Lower leg skin (tissue), 4 donors: ENCODE data around the gene GASK1A. TPM values are rescaled to one million over a fixed set of nuclear protein-coding genes. Genes with fewer than 3 reads are reported as not detected.

Source experiments
- DNase-seq, 2 donors: peaks; one replicate each; pipeline ENCODE4 v3.0.0-alpha.2; 2019; ENCODE audit warnings: low spot score in 2 of 2
- H3K4me3 ChIP-seq: fragments of 200-600 bp; sonication (generic); 2 replicates; pipeline ENCODE4 v1.5.1; 2017; ENCODE audit warnings: mild to moderate bottlenecking, low read depth; ENCODE audit not compliant: poor library complexity, severe bottlenecking
- CTCF ChIP-seq, 3 donors: fragments of 450-650 bp; IDR thresholded peaks; one replicate each; pipeline ENCODE4 v1.5.1; 2016; ENCODE audit warnings: antibody characterized with exemption in 3 of 3, mild to moderate bottlenecking in 3 of 3, moderate library complexity in 2 of 3
- POLR2A ChIP-seq, 2 donors: fragments of 450-650 bp; IDR thresholded peaks; one replicate each; pipeline ENCODE4 v1.6.1; 2016 to 2017; ENCODE audit warnings: antibody characterized with exemption in 2 of 2, mild to moderate bottlenecking in 1 of 2, moderate library complexity in 1 of 2
- WGBS, 2 donors: methylation state at CpG; one replicate each; pipeline ENCODE4 v1.1.5; 2018; 5-methylcytosine and 5-hydroxymethylcytosine counted together
- intact Hi-C: fragments of 100-400 bp; cut with DNase I; formaldehyde crosslinking; loops from one replicate; pipeline ENCODE4 v1.15.0; 2023; ENCODE audit warnings: low total_unique reads
- total RNA-seq, 4 donors: library from RNA; depleted of rRNA; stranded (reverse); fragments of >200 nt; gene quantifications; one replicate each; pipeline ENCODE4 v1.1.0, GENCODE V29; 2016

The GASK1A gene
- total RNA-seq, 4 donors from 2014 or later, result 1.4 to 5.6 (median 3.3) TPM

- TF ChIP-seq POLR2A (IDR thresholded peaks at IDR 0.05) (no peak), CTCF (IDR thresholded peaks at IDR 0.05) (no peak)
- DNase-seq, result no peak
- intact Hi-C loops, result no loop called here
- 81 to 82% methylated on average over 3 of the region's 3 CpGs for WGBS, 2 donors
- no peak overlapping the region for H3K4me3 ChIP-seq
These were observed 32.5 kb downstream of the GASK1A start for GRCh38 chr3:43011638-43012037.

GRCh38 chr3:43012174-43012573, 33.1 kb downstream of the GASK1A start:
- TF ChIP-seq CTCF (IDR thresholded peaks at IDR 0.05), result no peak
- no peak for TF ChIP-seq POLR2A (IDR thresholded peaks at IDR 0.05)
- intact Hi-C loops, result no loop called here
- DNase-seq, result no peak

GRCh38 chr3:43013256-43013655, 34.1 kb downstream of the GASK1A start:
- H3K4me3 ChIP-seq, result no peak overlapping the region
- no peak for TF ChIP-seq CTCF (IDR thresholded peaks at IDR 0.05)
- TF ChIP-seq POLR2A (IDR thresholded peaks at IDR 0.05), result no peak
- intact Hi-C loops, result no loop called here
- WGBS, 2 donors, result 74 to 85% methylated on average over 2 of the region's 2 CpGs
- DNase-seq, result no peak

More at GRCh38 chr3:43012174-43012573, 33.1 kb downstream of the GASK1A start:
- no peak overlapping the region for H3K4me3 ChIP-seq

GRCh38 chr3:43013743-43014155, 34.6 kb downstream of the GASK1A start:
- TF ChIP-seq CTCF (IDR thresholded peaks at IDR 0.05) (no peak), POLR2A (IDR thresholded peaks at IDR 0.05) (no peak)
- no peak overlapping the region for H3K4me3 ChIP-seq
- peak in 1 of 2 donors; percentile 28 for DNase-seq
- 76 to 85% methylated on average over 2 of the region's 2 CpGs for WGBS, 2 donors
- intact Hi-C loops, result no loop called here

GRCh38 chr3:43014241-43014640, 35.1 kb downstream of the GASK1A start:
- no peak overlapping the region for H3K4me3 ChIP-seq
- intact Hi-C loops, result no loop called here
- TF ChIP-seq POLR2A (IDR thresholded peaks at IDR 0.05) (no peak), CTCF (IDR thresholded peaks at IDR 0.05) (no peak)
- 81 to 83% methylated on average over 3 of the region's 3 CpGs for WGBS, 2 donors
- DNase-seq, result peak in 1 of 2 donors; percentile 45

- intact Hi-C loops, result no loop called here
- no peak for TF ChIP-seq CTCF (IDR thresholded peaks at IDR 0.05)
- TF ChIP-seq POLR2A (IDR thresholded peaks at IDR 0.05), result no peak
These were observed 35.8 kb downstream of the GASK1A start for GRCh38 chr3:43014956-43015355.

More at GRCh38 chr3:43014956-43015355, 35.8 kb downstream of the GASK1A start:
- DNase-seq, result peak in 1 of 2 donors; percentile 8
- no peak overlapping the region for H3K4me3 ChIP-seq
- 67 to 74% methylated on average over 1 of the region's 1 CpG for WGBS, 2 donors
